HG03460 (cell line): Measurements from ENCODE around the gene PDZD11.
A peak's percentile ranks its signal among the peaks of the same experiment; 100 is the strongest.
"Not testable (repeated sequence)": the region's sequence is repeated elsewhere in the genome, so short reads cannot be mapped to it uniquely, and the experiment has no call there.

Experiments
- ATAC-seq: cut with Tn5 transposase; IDR thresholded peaks from one replicate; pipeline ENCODE4 v1.9.1; 2021; ENCODE audit not compliant: unreplicated experiment

Gene PDZD11, protein sequence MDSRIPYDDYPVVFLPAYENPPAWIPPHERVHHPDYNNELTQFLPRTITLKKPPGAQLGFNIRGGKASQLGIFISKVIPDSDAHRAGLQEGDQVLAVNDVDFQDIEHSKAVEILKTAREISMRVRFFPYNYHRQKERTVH

DNA sequence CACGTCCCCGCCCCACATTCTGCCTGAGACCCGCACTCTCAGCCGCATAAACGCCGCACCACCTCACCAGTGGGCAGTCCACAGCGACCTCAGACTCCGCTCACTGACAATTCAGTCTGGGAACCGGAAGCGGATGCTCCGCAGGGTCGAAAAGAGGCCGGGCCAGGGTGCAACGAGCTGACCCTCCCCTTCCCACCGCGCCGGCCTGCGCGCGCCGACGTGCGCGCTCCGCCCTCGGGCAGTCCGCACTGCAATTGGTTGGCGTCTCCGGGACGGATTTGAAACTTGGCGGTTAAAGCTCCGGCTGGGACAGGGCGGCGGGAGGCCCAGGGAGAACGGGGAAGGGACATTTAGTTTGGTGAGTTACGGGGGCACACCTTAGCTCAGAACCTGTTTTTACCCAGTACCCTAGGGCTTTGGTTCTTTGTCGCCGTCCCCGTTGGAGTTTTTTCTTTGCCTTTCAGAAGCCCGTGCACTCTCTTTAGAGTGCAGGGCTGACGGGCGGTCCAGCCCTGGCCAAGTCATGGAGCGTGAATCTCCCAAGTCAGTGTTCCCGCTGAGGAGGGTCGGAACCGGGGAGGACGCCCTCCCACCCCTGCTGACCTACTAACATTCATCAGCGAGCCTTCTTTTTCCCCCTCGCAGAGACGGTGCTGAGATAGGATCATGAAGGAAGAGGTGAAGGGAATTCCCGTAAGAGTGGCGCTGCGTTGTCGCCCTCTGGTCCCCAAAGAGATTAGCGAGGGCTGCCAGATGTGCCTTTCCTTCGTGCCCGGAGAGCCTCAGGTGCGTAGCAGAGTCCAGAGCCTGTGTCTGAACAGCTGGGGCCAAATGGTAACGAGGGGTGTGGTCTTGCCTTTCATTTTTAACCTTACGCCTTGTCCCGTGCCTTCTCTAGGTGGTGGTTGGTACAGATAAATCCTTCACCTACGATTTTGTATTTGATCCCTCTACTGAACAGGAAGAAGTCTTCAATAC lies at the start of gene PDZD11, which contains the start of gene KIF4A:
TSS of gene PDZD11 (minus strand) at position 135 of the 978 bp plus-strand sequence. CDS start 586 bp downstream, outside the sequence.
TSS of gene KIF4A (plus strand) at position 312 of the 978 bp plus-strand sequence. CDS start at position 667, 355 bp downstream.
- ATAC-seq, result peak; percentile 97

DNA sequence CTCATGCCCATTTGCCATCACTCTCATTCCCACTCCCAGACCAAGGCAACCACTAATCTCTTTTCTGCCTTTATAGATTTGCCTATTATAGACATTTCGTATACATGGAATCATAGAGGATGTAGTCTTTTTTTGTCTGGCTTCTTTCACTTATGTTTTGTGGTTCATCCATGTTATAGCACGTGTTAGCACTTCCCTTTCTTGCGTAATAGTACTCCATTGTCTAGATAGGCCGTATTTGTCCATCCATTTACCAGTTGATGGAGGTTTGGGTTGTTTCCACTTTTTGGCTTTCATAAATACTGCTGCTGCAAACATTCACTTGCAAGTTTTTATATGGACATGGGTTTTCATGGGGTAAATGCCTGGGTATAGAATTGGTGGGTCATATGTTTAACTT lies 48.6 kb upstream of the PDZD11 start:
- ATAC-seq, result no peak

DNA sequence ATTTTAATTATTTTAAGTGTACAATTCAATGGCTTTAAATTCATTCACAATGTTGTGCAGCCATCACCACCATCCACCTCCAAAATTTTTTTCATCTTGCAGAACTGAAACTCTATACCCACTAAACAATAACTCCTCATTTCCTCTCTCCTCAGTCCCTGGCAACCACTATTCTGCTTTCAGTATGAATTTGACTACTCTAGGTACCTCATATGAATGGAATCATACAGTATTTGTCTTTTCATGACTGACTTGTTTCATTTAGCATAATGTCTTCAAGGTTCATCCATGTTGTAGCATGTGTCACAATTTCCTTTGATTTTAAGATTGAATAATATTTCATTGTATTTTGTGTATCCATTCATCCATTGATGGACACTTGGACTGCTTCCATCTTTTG lies 47.0 kb upstream of the PDZD11 start:
- ATAC-seq, result peak; percentile 100

DNA sequence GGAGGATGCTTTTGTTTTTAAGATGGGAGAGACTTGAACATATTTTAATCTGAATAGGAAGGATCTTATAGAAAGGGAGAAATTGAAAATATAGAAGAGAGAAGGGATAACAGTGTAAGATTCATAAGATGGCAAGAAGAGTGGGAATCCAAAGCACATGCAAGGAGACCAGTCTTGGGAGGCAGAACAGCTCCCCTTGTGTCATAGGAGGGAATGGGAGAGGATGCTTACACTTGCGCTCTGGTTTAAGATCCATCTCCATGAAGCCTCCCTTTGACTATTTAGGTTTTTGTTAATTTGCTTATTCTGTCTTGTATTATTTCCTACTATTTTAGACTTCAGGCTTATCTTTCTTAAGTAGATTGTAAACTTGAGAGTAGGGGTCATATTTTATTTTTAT lies 42.9 kb upstream of the PDZD11 start:
- no peak for ATAC-seq

DNA sequence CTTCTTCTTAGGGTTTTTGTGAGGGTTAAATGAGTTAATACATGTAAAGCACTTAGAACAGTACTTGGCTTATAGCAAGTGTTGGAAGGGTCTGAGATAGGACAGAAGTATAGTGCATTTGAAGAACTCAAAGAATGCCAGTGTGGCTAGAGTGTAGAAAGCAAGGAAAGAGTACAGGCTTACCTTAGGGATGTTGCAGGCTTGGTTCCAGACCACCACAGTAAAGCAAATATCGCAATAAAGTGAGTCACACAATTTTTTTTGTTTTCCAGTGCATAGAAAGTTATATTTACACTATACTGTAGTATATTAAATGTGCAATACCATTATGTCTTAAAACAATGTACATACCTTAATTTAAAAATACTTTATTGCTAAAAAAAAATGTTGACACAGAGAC lies 41.4 kb upstream of the PDZD11 start:
- ATAC-seq, result no peak

DNA sequence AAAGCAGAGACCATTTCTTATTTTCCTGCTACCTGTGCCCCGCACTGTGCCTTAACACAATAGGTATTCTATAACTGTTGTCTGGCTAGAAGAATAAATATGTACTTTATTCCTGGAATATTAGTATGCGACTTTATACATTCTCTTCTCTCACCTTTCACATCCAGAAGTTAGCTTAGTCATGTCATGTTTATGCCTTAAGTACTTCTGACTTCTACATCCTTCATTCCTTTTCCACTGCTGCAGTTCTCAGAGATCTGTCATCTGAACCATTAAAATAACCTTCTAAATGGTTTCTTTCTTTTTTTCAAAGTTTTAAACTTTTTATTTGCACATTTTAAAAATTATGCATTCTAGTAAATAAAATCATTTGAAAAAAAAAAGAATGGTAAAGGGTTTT lies 34.6 kb upstream of the PDZD11 start:
- ATAC-seq, result no peak

DNA sequence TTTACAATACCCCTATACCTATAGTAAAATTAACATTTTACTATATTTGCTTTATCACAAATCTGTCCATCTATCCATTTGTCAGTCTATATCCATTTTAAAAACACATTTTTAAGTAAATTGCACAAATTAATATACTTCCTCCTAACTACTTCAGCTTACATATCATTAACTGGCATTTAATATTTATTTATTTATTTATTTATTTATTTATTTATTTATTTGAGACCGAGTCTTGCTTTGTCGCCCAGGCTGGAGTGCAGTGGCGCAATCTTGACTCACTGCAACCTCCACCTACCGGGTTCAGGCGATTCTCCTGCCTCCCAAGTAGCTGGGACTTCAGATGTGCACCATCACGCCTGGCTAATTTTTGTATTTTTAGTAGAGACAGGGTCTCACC lies 33.9 kb upstream of the PDZD11 start:
- ATAC-seq, result not testable (repeated sequence)

DNA sequence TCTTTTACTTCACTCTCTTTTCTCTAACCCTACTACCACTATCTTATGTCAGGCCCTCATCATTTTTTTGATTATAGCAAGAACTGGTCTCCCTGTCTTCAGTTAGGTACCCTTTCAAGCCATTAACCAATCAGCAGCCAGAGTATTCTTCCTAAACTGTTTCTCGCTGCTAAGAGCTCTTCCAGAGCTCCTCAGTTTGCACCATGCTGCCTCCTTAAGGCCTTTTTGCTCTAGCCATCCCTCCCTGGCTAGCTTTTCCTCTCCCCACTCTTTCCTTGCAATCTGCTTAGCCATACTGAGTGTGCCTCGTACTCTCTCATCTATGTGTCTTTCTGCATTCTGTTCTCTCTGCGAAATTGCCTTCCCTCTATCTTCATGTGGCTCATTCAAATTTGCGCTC lies 33.1 kb upstream of the PDZD11 start:
- no peak for ATAC-seq

DNA sequence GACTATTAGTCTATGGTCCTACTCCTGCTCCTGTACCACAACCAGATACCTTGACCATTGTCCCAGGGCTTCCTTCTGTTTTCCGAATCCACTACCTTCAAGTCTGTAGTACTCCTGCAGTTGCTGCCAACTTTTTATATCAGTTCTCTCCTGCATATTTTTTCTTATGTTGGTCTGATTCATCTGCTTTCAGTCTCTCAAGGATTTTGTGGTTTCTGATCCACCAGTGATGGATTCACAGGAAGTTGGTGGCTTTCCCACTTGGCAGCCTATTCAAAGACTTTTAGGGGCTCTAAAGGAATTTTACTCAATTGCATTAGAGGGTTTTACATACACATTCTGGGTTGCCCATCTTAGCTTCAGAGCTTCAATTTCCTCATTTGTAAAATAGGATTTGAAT lies 23.8 kb upstream of the PDZD11 start:
- ATAC-seq, result no peak

DNA sequence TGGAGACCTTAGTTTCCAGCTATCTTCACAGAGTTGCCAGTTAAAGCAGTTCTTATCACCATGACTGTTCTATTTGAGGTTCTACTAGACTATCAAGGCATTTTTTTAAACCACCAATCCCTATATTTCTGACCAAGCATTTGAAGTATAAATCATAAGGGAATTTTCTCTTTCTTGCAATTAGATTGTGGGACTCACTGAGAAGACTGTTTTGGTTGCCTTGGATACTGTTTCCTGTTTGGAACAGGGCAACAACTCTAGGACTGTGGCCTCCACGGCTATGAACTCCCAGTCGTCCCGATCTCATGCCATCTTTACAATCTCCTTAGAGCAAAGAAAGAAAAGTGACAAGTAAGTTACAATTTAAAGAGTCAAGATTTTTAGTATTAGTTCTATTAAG lies 12.0 kb upstream of the PDZD11 start:
- no peak for ATAC-seq

DNA sequence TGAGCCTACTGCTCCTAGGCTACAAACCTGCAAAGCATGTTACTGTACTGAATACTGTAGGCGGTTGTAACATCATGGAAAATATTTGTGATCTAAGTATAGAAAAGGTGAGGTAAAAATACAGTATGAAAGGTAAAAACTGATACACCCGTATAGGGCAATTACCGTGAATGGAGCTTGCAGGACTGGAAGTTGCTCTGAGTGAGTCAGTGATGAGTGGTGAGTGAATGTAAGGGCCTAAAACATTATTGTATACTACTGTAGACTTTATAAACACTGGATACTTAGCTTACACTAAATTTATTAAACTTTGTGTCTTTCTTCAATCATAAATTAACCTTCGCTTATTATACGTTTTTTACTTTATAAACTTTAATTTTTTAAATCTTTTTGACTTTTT lies 3.9 kb upstream of the PDZD11 start:
- ATAC-seq, result no peak

DNA sequence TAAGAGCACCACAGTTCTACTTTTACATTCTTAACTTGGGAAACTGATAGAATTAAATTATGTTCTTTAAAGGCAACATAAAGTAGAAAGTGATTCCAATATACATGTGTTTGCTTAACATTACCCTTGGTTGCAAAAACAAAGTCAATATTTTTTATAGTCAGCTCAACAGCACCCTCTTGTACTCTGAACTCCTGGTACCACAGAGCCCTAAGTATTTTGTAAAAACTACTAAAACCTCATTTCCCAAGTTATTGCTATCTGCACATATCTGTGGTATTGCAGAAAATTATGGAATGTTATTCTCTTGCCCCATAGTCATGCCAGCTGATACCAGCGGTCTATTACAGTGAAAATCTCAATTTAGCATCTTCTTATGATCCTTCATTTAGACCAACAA lies 3.1 kb upstream of the PDZD11 start:
- ATAC-seq, result no peak

DNA sequence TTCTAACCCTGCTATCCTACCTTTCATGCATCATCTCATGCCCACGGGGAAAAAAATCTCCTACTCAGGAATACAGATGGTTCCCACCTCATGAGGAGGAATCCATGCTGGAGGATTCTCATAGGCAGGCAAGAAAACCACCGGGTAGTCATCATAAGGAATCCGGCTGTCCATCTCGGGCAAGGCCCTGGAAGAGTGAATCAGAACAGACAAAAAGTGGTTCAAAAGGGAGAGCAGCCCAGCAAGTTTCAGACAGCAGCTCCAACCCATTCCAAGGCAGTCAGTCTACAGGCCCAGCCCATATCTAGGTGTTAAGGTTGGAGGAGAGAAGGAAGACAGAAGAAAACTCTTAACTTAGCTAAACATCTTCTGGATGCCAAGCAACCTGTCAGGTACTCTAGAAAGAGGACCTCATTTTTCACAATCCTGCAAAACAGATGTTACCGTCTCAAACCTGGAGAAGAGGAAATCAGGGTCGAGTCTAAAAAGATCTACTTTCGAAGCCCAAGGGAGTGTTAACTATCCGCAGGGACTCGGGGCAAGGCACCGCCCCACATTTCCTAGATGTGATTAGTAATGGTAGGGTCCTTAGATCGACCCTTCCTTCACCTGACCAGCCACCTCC lies 447 bp downstream of the PDZD11 start:
- ATAC-seq, result no peak

DNA sequence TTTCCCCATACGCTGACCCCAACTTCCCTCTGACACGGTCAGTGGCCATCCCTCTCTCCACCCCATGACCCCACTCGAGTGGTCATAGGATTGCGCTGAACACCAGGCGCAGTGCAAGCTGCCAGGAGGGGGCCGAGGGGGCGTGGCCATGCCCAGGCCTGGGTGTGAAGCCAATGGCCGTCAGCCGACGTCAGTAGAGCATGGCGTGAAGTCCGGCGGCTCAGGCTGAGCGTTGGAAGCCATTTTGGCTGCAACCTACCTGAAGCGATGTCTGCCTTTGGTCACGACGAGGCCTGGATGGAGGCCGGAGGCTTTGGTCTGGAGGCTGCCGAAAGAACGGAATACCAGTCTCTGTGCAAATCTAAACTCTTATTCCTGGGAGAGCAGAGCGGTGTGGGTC lies 7.8 kb downstream of the PDZD11 start, which contains the start of gene RAB41:
TSS of gene RAB41 (plus strand) at position 222 of the 400 bp plus-strand sequence. CDS start at position 268, 46 bp downstream.
- no peak for ATAC-seq

DNA sequence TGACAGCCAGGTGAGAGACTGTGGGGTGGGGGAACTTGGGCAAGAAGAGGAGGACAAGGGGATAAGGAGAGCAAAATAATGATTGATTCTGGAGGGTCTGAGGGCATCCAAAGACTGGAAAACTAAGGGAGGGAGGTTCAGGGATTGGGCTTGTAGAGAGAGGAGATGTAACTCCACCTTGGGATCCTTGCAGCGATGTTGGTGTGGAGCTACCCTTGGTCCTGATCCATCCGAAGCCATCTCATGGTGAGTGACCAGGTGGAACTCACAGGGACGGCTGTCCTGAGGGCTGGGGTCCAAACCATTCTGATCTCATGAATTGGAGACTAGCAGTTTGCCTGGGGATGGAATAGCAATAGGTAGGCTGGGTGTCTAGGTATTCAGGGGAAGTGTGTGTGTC lies 9.2 kb downstream of the PDZD11 start:
- no peak for ATAC-seq

DNA sequence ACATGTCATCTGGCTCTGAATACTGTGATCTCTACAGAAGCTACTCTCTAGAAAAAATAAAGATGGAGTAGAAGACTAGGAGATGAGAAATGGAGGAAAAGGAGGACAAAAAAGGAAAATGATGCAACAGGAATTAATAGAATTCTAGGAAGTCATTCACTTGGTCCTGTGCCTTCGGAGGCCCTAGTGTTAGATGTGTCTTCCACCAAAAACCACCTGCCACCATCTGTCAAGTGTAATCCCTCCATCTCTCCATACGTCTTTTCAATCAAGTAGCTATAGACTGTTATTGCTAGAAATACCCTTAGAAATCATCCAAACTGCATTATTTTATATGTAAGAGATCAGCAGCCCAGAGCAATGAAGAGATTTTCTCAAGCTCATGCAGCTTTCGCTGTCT lies 10.6 kb downstream of the PDZD11 start:
- no peak for ATAC-seq

DNA sequence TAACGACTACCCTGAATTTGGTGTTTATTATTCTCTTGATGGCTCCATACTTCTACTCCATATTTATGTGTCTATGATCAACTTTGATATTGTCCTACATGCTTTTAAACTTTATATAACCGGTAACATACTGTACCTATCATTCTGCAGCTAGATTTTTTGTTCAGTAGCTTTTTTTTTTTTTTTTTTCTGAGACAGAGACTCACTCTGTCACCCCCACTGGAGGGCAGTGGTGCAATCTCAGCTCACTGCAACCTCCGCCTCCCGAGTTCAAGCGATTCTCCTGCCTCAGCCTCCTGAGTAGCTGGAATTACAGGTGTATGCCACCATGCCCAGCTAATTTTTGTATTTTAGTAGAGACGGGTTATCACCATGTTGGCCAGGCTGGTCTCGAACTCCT lies 15.7 kb downstream of the PDZD11 start:
- not testable (repeated sequence) for ATAC-seq

DNA sequence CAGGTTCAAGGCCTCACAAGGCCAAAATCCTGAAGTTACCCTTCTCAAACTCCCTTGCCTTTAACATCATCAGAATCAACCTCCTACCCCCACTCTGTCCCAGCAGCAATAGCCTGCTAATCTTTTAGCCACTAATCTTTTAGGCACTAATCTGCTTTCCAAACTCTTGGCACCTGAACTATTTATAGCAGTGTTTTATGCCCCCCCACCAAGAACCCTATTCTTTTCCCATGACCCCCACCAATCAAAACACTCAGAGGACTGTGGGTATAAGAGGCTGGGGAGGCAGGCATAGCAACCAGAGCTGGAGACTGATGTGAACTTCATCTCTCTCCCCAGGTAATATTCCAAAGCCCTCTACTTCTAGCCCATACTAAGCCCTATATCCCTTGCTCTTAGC lies 21.7 kb downstream of the PDZD11 start, which contains the start of gene ARR3:
TSS of gene ARR3 (plus strand) at position 301 of the 400 bp plus-strand sequence. CDS start 1,052 bp downstream, outside the sequence.
- no peak for ATAC-seq

DNA sequence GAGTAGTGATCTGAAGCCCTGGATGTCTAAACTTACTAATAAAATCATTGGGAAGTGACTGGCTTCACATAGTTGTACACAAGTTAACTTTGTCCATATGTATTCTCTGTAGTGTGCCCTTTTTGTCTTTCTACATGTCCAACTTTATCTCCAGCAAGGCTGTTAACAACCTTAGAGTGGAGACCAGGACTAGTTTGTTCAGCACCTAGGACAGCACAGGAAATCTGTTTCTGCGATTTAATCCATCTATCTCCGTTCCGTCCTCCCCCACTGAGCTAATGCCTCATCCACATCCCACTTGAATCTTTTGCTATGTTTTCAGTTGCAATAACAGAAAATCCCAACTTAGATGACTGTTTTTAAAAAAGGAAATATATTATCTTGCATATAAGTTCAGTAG lies 24.9 kb downstream of the PDZD11 start:
- ATAC-seq, result no peak

DNA sequence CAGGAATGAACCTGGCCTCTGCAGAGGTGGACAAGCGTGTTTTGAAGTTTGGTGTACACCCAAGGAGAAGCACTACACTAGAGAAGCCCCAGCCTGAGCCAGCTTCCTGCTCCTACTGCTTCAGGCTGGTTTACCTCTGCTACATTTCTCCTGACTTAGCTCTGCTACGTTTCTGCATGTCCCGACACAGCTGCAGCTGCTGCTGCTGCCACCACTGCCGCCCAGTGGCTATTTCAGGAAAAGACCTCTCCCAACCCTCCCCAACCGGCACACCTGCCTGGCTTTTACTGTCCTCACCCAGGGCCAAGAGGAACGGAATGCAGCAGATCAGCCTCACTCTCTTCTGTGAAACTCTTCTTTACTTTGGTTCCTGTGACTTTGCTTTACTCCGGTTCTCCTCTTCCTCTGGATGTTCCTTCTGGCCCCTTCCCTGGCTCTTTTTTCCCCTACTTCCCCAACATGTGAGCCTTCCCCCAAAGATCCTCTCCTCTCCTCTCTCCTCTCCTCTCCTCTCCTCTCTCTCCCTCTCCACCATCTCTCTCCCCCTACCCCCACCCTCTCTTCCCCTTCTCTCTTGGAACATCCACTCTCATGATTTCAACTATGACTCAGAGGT lies 26.7 kb downstream of the PDZD11 start:
- no peak for ATAC-seq

DNA sequence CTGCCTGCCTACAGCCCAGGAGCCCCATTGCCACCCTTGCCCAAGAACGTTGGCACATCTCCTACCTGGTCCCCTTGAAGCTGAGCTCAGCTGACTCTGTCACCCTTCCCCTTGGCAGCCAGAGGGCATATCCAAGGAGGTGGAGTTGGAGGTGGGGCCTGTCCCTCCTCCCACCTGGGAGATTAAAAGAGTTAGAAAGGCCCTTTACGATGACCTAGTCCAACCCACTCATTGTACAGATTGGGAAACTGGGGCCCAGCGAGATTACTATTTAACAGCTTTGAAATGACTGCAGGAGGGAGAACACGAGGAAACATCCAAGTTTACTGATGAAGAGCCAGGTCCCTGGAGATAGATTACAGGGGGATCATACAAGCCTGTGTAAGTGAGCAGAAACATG lies 29.6 kb downstream of the PDZD11 start, which contains the start of gene P2RY4:
TSS of gene P2RY4 (minus strand) at position 101 of the 400 bp plus-strand sequence. CDS start 580 bp downstream, outside the sequence.
- no peak for ATAC-seq
